Smooth muscle cell of the brain vasculature (primary cell): Measurements from ENCODE around the gene PTHLH.

Experiments
- DNase-seq: peaks from one replicate; pipeline ENCODE4 v3.0.0-alpha.2; 2012; ENCODE audit warnings: low read depth, low spot score

PTHLH gene

GRCh38 chr12:27972721-27973120 lies at the start of gene PTHLH:
TSS of gene PTHLH (minus strand) at chr12:27972733. CDS start at chr12:27969494, 3,239 bp downstream.
- no peak for DNase-seq

- DNase-seq, result no peak
Observed at GRCh38 chr12:28021704-28022103, 49.2 kb upstream of the PTHLH start.

- DNase-seq, result no peak
Observed at GRCh38 chr12:28017873-28018255, 45.3 kb upstream of the PTHLH start.

- DNase-seq, result no peak
Observed at GRCh38 chr12:28017126-28017872, 44.8 kb upstream of the PTHLH start.

- no peak for DNase-seq
Observed at GRCh38 chr12:28015165-28015564, 42.6 kb upstream of the PTHLH start.

- DNase-seq, result no peak
Observed at GRCh38 chr12:28014196-28014595, 41.7 kb upstream of the PTHLH start.

- no peak for DNase-seq
Observed at GRCh38 chr12:28012333-28012918, 39.9 kb upstream of the PTHLH start.

- no peak for DNase-seq
Observed at GRCh38 chr12:28010036-28010435, 37.5 kb upstream of the PTHLH start.

- DNase-seq, result no peak
Observed at GRCh38 chr12:27999970-28000369, 27.4 kb upstream of the PTHLH start.

GRCh38 chr12:27999521-27999920 lies 27.0 kb upstream of the PTHLH start:
- no peak for DNase-seq

- DNase-seq, result no peak
Observed at GRCh38 chr12:27998658-27999057, 26.1 kb upstream of the PTHLH start.

GRCh38 chr12:27998170-27998569 lies 25.6 kb upstream of the PTHLH start:
- no peak for DNase-seq

GRCh38 chr12:27996761-27997160 lies 24.2 kb upstream of the PTHLH start:
- no peak for DNase-seq

- DNase-seq, result no peak
Observed at GRCh38 chr12:27995406-27995805, 22.9 kb upstream of the PTHLH start.

- no peak for DNase-seq
Observed at GRCh38 chr12:27988594-27989233, 16.2 kb upstream of the PTHLH start.

GRCh38 chr12:27987331-27987730 lies 14.8 kb upstream of the PTHLH start:
- DNase-seq, result no peak

GRCh38 chr12:27984275-27984674 lies 11.7 kb upstream of the PTHLH start:
- no peak for DNase-seq

- DNase-seq, result no peak
Observed at GRCh38 chr12:27982951-27983350, 10.4 kb upstream of the PTHLH start.

GRCh38 chr12:27982385-27982784 lies 9.9 kb upstream of the PTHLH start:
- no peak for DNase-seq

- no peak for DNase-seq
Observed at GRCh38 chr12:27981874-27982273, 9.3 kb upstream of the PTHLH start.

- no peak for DNase-seq
Observed at GRCh38 chr12:27979145-27979544, 6.6 kb upstream of the PTHLH start.

- DNase-seq, result no peak
Observed at GRCh38 chr12:27975222-27976136, 2.9 kb upstream of the PTHLH start.
